ENCODE results near the gene TMEM186.
"Not testable (repeated sequence)": the region's sequence is repeated elsewhere in the genome, so short reads cannot be mapped to it uniquely, and the experiment has no call there.

GRCh38 chr16:8748944-8749343 is 48.5 kb downstream of the TMEM186 start:
- TF ChIP-seq EZH2 (IDR thresholded peaks at IDR 0.05; ENCODE audit: insufficient read depth, poor library complexity, severe bottlenecking); EZH2phosphoT487 (IDR thresholded peaks at IDR 0.05; ENCODE audit: insufficient read depth, low read depth): not testable (repeated sequence)

Measured in GM23248 (cell line).